Measurements from ENCODE around the gene MEF2C.
"Not testable (repeated sequence)": the region's sequence is repeated elsewhere in the genome, so short reads cannot be mapped to it uniquely, and the experiment has no call there.

MEF2C gene

GRCh38 chr5:88803309-88803708 is 79.7 kb downstream of the MEF2C start:
- no peak for DNase-seq (ENCODE audit: low spot score)

GRCh38 chr5:88799938-88800535 is 82.9 kb downstream of the MEF2C start:
- DNase-seq (ENCODE audit: low spot score), result no peak

- not testable (repeated sequence) for DNase-seq (ENCODE audit: low spot score)
Observed at GRCh38 chr5:88798933-88799332, 84.1 kb downstream of the MEF2C start.

GRCh38 chr5:88793797-88794196 is 89.2 kb downstream of the MEF2C start:
- not testable (repeated sequence) for DNase-seq (ENCODE audit: low spot score)

GRCh38 chr5:88792144-88792840 is 90.7 kb downstream of the MEF2C start:
- no peak for DNase-seq (ENCODE audit: low spot score)

- DNase-seq (ENCODE audit: low spot score), result no peak
Observed at GRCh38 chr5:88787856-88788255, 95.1 kb downstream of the MEF2C start.

GRCh38 chr5:88786789-88787188 is 96.2 kb downstream of the MEF2C start:
- no peak for DNase-seq (ENCODE audit: low spot score)

GRCh38 chr5:88785746-88786565 is 97.0 kb downstream of the MEF2C start:
- DNase-seq (ENCODE audit: low spot score), result peak; percentile 21

GRCh38 chr5:88782571-88782970 is 100.4 kb downstream of the MEF2C start:
- no peak for DNase-seq (ENCODE audit: low spot score)

GRCh38 chr5:88780736-88781135 is 102.2 kb downstream of the MEF2C start:
- no peak for DNase-seq (ENCODE audit: low spot score)

GRCh38 chr5:88778736-88779135 is 104.2 kb downstream of the MEF2C start:
- peak; percentile 18 for DNase-seq (ENCODE audit: low spot score)

GRCh38 chr5:88776692-88777091 is 106.3 kb downstream of the MEF2C start:
- DNase-seq (ENCODE audit: low spot score), result no peak

- no peak for DNase-seq (ENCODE audit: low spot score)
Observed at GRCh38 chr5:88772831-88773230, 110.2 kb downstream of the MEF2C start.

GRCh38 chr5:88772047-88772446 is 110.9 kb downstream of the MEF2C start:
- DNase-seq (ENCODE audit: low spot score), result no peak

- DNase-seq (ENCODE audit: low spot score), result no peak
Observed at GRCh38 chr5:88770276-88771257, 112.4 kb downstream of the MEF2C start.

GRCh38 chr5:88769165-88769564 is 113.8 kb downstream of the MEF2C start:
- no peak for DNase-seq (ENCODE audit: low spot score)

- DNase-seq (ENCODE audit: low spot score), result no peak
Observed at GRCh38 chr5:88768411-88768810, 114.6 kb downstream of the MEF2C start.

- no peak for DNase-seq (ENCODE audit: low spot score)
Observed at GRCh38 chr5:88765798-88766197, 117.2 kb downstream of the MEF2C start.

- no peak for DNase-seq (ENCODE audit: low spot score)
Observed at GRCh38 chr5:88765171-88765570, 117.8 kb downstream of the MEF2C start.

GRCh38 chr5:88761939-88762338 is 121.0 kb downstream of the MEF2C start:
- DNase-seq (ENCODE audit: low spot score), result no peak

GRCh38 chr5:88761269-88761850 is 121.6 kb downstream of the MEF2C start:
- DNase-seq (ENCODE audit: low spot score), result peak; percentile 9
